GM19438 (cell line): ENCODE results near the gene ZNF786.
"Not testable (repeated sequence)": the region's sequence is repeated elsewhere in the genome, so short reads cannot be mapped to it uniquely, and the experiment has no call there.

ENCODE experiments used
- ATAC-seq: cut with Tn5 transposase; IDR thresholded peaks from one replicate; pipeline ENCODE4 v1.9.1; 2021; ENCODE audit warnings: low read depth; ENCODE audit not compliant: unreplicated experiment

The ZNF786 gene

DNA sequence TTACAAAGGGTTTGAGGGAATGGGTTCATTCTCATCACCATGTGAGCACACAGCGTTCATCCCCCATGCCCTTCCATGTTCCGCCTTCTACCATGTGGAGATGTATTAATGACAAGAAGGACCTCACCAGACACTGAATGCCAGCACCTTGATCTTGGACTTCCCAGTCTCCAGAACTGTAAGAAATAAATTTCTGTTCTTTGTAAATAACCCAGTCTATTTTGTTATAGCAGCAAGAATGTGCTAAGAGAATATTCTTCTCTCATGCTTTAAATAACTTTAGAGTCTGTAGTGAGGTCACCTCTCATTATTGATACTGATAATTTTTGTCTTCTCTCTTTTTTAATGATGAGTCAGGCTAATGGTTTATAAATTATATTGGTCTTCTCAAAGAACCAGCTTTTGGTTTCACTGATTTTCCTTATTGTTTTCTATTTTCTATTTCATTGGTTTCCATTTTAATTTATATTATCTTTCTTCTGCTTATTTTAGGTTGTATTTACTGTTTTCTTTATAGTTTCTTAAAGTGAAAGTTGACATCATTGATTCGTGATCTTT, 59.1 kb downstream of the ZNF786 start:
- ATAC-seq: no peak

DNA sequence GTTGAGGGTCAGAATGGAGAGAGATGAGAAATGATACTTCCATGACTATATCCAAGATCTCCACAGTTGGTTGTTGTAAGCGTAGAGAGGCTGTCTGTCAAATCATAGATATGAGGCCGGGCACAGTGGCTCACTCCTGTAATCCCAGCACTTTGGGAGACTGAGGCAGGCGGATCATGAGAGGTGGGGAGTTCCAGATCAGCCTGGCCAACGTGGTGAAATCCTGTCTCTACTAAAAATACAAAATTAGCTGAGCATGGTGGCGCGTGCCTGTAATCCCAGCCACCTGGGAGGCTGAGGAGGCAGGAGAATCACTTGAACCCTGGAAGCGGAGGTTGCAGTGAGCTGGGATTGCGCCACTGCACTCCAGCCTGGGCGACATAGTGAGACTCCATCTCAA, 60.1 kb downstream of the ZNF786 start:
- ATAC-seq: not testable (repeated sequence)

DNA sequence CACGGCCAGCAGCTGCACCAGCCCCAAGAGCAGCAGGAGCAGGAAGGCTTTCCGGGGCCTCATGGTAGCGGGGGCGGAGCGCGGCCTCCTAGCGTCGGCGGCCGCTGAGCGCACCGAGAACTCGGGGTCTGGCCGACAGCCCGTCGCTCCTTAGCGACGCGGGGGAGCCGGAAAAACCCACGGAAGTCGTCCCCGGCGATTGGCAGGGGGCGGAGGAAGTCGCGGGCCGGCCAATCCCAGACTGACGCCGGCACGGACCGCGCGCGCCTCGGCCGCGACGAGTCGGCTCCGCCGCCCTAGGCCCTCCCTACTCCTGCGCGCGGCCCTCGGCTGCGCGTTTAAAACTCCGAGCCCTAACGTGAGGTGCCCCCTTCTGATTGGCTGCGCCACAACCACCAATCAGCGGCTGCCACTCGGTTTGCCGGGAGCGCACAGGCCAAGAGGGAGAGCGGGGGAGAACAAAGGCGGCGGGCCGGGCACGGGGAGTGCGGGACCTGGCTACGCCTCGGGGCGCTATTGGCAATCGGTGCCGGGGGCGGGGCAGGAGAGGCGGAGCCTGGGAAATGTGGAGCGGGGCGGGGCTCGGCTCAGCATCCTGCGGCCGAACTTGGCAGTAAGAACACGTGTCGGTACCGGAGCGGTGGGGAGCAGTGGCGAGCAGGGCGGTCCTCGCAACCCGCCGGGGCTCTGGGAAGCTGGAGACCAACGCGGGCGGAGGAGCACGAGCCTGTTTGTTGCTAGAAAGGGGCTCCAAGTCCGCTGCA, 62.0 kb downstream of the ZNF786 start, which contains the start of gene PDIA4:
Gene PDIA4, minus strand, starts transcription at position 160 of the 764 bp plus-strand sequence. Its CDS starts 97 bp downstream, at position 63.
- peak; percentile 87 for ATAC-seq

DNA sequence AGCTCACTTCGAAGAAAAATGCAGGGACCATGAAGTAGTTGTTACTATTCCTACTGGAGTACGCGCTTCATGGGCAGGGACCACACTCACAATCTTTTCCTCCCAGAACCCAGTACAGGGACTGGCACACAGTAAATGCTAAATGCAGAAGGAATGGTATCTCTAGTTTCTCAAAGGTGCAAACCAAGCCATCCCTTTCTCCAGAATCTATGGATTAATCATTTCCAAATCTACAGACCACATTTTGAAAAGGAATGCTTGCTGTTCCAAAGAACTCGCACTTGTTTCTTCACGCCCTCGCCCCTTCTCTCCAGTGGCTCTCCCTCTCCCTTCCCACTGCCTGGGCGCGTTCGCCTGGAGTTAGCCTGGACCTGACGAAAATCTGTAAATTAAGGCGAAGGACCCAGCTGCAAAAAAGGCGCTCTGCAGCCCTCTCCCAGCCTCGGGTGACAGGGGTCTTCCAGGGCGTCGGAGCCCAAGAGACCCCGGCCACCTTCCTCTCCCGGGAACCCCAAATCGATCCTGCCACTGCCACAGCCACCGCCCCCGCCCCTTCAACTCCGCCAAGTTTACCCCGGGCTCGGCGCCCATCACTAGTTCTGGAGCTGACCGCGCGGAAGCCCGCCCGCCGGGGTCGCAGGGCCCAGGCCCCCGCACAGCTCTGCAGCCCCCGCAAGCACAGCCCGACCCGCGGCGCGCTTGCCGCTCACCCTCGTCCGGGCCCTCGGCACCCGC, 62.7 kb downstream of the ZNF786 start:
- no peak for ATAC-seq

DNA sequence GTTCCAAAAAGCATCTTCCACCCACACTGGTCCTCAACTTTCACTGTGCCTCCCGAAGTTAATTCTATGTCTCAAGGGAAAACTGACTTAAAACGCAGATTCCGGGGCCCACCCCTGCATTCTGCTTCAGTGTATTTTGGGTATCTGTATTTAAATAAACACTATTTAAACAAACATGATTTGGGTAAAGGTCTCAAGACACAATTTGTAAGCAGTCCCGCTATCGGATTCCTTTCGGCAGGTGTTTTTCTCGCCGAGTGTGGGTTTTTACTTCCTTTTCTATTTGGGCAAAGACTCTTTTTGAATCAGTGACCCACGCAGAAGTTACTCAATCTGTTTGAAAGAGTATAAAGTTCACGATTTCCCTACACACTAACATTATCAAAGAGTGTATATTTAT, 63.5 kb downstream of the ZNF786 start:
- ATAC-seq: no peak

DNA sequence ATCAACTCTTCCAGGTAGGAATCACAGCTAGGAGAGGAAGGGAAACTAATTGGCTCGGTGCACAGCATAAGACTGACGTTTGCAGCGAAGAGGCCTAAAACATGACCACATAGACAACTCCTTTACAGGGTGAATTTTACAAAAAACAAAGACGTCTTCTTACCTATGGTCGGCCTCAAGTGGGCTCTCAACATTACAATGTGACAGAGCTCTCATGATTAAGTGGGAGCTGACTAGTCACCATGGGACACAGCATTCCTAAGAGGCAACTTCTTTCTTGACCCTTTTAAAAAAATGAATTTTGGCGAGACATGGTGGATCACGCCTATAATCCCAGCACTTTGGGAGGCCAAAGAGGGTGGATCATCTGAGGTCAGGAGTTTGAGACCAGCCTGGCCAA, 66.9 kb downstream of the ZNF786 start:
- ATAC-seq: no peak

DNA sequence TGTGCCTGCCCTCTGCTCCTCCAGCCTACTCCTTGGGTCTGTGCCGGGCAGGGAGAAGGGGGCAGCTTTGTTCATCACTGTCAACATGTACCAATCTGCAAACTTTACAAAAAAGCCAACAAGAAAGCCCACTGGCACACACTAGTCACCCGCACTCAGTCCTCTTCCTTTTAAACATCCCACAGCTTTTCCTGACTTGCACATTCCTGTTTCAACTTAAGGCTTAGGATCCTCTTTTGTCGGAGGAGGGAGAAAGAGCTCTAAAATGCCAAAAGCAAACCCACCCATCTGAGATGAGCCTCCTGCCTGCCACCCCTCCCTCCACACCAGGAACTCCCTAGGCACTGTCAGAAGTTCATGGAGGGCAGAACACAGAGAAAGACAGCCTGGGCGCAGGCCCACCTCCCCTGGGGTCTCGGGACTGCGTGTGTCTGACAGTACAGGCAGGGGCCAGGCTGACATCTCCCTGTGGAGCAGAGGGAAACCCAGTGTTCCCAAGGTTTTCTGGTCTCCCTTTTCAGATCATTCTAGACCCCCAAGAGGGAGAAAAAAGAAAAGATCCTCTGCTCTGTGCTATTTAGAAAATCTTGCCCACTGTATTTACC, 67.7 kb downstream of the ZNF786 start:
- no peak for ATAC-seq

DNA sequence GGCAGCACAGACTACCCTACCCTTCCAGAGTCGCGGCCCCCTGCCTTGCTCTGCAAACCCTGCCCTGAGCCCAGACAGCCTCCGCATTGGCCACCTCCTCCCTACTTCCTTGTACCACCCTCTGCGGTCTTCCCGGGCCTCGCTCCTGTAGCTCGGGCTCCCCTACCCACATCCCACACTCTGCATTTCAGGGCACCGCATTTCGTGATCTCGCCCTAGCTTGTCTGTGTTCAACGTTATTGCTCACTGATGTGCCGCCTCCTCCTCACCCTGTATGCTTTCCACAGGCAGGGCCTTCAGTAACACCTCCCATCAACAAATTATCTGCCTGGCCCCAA, 68.8 kb downstream of the ZNF786 start:
- no peak for ATAC-seq

DNA sequence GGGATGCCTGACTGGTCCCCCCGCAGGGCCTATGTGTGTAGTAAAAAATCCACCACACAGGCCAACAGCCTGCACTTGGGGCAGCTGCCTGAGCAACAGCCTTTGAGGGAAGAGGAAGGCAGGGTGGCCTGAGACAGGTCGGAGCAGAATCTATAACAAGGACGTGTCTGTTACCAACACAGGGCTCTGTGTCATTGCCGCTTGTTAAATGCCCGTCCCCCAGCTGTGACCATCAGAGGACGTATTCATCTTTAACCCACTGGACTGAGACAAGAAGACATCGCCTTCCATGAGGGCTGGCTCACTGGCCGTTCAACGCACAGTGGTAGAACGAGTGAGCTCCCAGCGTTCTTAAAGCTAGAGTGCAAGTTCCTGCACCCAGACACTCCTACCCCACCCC, 70.0 kb downstream of the ZNF786 start:
- ATAC-seq: no peak
